Measurements from ENCODE around the gene MCF2L. TPM values are rescaled to one million over a fixed set of nuclear protein-coding genes. Genes with fewer than 3 reads are reported as not detected.

Gene MCF2L
- total and polyA plus RNA-seq, 9 of the 15 experiments (the other 6 are each of a cell fraction or from before 2014, with no cell fraction given), result 0.05 to 0.25 (median 0.18) TPM; not detected in 5

DNA sequence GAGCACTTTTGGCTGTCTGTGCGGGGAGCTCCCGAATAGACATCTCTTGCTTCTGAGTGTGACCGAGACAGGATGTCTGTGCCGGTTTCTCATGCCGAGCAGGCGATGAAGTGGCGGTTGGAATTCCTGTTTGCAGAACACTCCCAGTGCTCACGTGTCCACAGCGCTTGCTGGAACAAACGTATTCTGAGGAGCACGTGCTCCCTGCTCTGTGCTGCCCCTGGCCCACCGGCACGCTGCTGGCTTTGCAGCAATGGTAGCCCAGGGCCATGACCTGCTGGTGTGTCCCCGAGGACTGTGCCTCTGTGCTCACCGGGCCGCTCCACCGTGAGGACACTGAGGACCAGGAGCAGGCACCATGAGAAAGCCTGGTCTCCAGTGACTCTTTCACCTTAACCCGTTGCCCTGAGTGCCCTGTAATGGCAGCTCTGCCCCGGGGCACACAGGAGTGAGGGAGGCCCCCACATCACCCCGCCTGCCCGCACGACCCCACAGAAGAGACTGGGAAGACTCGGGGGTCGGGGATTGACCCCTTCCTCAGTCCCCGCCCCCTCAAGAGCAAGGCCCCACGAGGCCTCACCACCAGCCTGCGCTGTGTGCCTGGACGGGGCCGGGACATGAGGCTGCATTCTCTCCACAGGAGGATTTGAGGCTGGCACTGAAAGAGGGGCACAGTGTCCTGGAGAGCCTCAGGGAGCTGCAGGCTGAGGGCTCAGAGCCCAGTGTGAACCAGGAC, 96.6 kb downstream of the MCF2L start (continued):
- TF ChIP-seq, protein P1, sequence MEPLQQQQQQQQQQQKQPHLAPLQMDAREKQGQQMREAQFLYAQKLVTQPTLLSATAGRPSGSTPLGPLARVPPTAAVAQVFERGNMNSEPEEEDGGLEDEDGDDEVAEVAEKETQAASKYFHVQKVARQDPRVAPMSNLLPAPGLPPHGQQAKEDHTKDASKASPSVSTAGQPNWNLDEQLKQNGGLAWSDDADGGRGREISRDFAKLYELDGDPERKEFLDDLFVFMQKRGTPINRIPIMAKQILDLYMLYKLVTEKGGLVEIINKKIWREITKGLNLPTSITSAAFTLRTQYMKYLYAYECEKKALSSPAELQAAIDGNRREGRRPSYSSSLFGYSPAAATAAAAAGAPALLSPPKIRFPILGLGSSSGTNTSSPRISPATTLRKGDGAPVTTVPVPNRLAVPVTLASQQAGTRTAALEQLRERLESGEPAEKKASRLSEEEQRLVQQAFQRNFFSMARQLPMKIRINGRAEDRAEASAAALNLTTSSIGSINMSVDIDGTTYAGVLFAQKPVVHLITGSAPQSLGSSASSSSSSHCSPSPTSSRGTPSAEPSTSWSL (CRISPR knock-in tag; IDR thresholded peaks at IDR 0.05; ENCODE audit: borderline replicate concordance), result no peak
- TF ChIP-seq, protein P2, sequence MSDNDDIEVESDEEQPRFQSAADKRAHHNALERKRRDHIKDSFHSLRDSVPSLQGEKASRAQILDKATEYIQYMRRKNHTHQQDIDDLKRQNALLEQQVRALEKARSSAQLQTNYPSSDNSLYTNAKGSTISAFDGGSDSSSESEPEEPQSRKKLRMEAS (CRISPR knock-in tag; IDR thresholded peaks at IDR 0.05), result 0 out of 2 replicates have a peak, but pooled peaks have one; percentile 45
- no peak for TF ChIP-seq YY1 (IDR thresholded peaks at IDR 0.05; ENCODE audit: borderline replicate concordance in 1 of 3, control insufficient read depth in 1 of 3, extremely low read depth in 1 of 3, insufficient read depth in 3 of 3, insufficient read length in 1 of 3, insufficient replicate concordance in 2 of 3, low read depth in 1 of 3, low read length in 2 of 3)
- TF ChIP-seq, protein P3, sequence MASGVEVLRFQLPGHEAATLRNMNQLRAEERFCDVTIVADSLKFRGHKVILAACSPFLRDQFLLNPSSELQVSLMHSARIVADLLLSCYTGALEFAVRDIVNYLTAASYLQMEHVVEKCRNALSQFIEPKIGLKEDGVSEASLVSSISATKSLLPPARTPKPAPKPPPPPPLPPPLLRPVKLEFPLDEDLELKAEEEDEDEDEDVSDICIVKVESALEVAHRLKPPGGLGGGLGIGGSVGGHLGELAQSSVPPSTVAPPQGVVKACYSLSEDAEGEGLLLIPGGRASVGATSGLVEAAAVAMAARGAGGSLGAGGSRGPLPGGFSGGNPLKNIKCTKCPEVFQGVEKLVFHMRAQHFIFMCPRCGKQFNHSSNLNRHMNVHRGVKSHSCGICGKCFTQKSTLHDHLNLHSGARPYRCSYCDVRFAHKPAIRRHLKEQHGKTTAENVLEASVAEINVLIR (CRISPR knock-in tag; IDR thresholded peaks at IDR 0.05), result no peak
- TF ChIP-seq, protein P4, sequence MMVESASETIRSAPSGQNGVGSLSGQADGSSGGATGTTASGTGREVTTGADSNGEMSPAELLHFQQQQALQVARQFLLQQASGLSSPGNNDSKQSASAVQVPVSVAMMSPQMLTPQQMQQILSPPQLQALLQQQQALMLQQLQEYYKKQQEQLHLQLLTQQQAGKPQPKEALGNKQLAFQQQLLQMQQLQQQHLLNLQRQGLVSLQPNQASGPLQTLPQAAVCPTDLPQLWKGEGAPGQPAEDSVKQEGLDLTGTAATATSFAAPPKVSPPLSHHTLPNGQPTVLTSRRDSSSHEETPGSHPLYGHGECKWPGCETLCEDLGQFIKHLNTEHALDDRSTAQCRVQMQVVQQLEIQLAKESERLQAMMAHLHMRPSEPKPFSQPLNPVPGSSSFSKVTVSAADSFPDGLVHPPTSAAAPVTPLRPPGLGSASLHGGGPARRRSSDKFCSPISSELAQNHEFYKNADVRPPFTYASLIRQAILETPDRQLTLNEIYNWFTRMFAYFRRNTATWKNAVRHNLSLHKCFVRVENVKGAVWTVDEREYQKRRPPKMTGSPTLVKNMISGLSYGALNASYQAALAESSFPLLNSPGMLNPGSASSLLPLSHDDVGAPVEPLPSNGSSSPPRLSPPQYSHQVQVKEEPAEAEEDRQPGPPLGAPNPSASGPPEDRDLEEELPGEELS (CRISPR knock-in tag; IDR thresholded peaks at IDR 0.05; ENCODE audit: borderline replicate concordance), result no peak
- no peak for TF ChIP-seq ARID1B (IDR thresholded peaks at IDR 0.05)
- TF ChIP-seq, protein P5, sequence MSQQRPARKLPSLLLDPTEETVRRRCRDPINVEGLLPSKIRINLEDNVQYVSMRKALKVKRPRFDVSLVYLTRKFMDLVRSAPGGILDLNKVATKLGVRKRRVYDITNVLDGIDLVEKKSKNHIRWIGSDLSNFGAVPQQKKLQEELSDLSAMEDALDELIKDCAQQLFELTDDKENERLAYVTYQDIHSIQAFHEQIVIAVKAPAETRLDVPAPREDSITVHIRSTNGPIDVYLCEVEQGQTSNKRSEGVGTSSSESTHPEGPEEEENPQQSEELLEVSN (IDR thresholded peaks at IDR 0.05; ENCODE audit: borderline replicate concordance in 1 of 2, extremely low read depth in 1 of 2, insufficient read depth in 1 of 2, insufficient read length in 1 of 2, low read depth in 1 of 2, low read length in 1 of 2, poor library complexity in 1 of 2, severe bottlenecking in 1 of 2), result peak in 1 of 2 experiments; percentile 9

Measured in K562 (cell line).